ENCODE measurements around the gene OBSCN. TPM values are rescaled to one million over a fixed set of nuclear protein-coding genes. Genes with fewer than 3 reads are reported as not detected.

Gene OBSCN
- total RNA-seq, 2 experiments from 2014 or later = 13.7 to 14.9 TPM

- H3K4me3 Mint-ChIP-seq = no peak overlapping the region
- DNase-seq = no peak
- H3K4me1 Mint-ChIP-seq = no peaks in the 10 kb centered on the region
- no peaks in the 10 kb centered on the region for H3K9me3 Mint-ChIP-seq
- H3K27me3 Mint-ChIP-seq = no peaks in the 10 kb centered on the region
- no peak overlapping the region for H3K27ac Mint-ChIP-seq
- no peaks in the 10 kb centered on the region for H3K36me3 Mint-ChIP-seq
Observed at GRCh38 chr1:228336308-228337030, 128.6 kb downstream of the OBSCN start.

DNA sequence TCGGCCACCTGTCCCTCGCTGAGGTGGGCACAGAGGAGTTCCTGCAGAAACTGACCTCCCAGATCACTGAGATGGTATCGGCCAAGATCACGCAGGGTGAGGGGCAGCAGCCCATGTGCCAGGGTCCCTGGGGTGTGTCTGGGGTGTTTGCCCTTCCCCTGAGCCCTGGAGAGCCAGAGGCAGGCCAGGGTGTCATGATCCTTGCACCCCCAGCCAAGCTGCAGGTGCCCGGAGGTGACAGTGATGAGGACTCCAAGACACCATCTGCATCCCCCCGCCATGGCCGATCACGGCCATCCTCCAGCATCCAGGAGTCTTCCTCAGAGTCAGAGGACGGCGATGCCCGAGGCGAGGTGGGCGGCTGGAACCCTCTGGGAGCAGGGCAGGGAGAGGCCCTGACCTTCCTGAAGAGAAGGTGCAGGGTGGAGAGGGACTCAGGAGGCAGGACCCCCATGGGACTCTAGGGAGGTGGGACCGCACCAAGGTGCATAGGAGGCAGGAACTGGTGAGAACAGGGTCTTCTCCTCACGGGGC, 129.3 kb downstream of the OBSCN start:
- Mint-ChIP-seq H3K36me3 (no peaks in the 10 kb centered on the region), H3K27ac (no peak overlapping the region), H3K27me3 (no peaks in the 10 kb centered on the region), H3K4me1 (no peaks in the 10 kb centered on the region), H3K9me3 (no peaks in the 10 kb centered on the region), H3K4me3 (no peak overlapping the region)
- no peak for DNase-seq

- no peak for DNase-seq
- no peaks in the 10 kb centered on the region for H3K36me3 Mint-ChIP-seq
- no peaks in the 10 kb centered on the region for H3K27me3 Mint-ChIP-seq
- H3K4me3 Mint-ChIP-seq = no peak overlapping the region
- H3K27ac Mint-ChIP-seq = no peak overlapping the region
- H3K9me3 Mint-ChIP-seq = no peaks in the 10 kb centered on the region
- H3K4me1 Mint-ChIP-seq = no peaks in the 10 kb centered on the region
Observed at GRCh38 chr1:228337711-228338520, 130.1 kb downstream of the OBSCN start.

- H3K4me1 Mint-ChIP-seq = no peaks in the 10 kb centered on the region
- H3K27ac Mint-ChIP-seq = no peak overlapping the region
- H3K27me3 Mint-ChIP-seq = no peaks in the 10 kb centered on the region
- no peak for DNase-seq
- no peak overlapping the region for H3K4me3 Mint-ChIP-seq
- H3K36me3 Mint-ChIP-seq = peaks cover 6% of the 10 kb centered on the region
- H3K9me3 Mint-ChIP-seq = peaks cover 1% of the 10 kb centered on the region
Observed at GRCh38 chr1:228338521-228339051, 130.7 kb downstream of the OBSCN start.

DNA sequence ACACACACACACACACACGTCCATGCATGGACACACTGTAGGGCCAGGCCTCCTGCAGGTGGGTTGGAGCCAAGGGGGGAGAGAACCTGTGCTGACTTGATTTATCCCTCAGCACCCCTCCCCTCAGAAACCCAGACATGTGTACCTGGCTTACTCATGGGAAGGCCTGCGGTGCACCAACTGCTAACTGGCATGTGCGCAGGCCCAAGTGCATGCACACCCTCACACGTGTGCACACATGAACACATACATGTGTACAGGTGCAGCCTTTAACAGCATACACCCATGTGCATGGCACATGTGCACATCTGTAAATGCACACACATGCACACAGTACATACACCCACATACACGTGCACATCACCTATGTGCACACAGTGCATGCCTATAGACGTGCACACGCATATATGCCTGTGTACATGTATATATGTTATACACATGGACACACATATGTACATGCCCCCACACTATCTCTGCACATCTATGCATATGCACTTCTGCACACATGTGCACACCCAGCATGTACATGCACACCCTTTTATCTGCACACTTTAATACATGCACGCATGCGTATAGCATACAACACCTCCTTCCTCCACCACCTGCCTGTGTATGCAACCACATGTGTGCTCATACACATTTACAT, 131.3 kb downstream of the OBSCN start:
- H3K9me3 Mint-ChIP-seq = peaks cover 1% of the 10 kb centered on the region
- H3K27me3 Mint-ChIP-seq = no peaks in the 10 kb centered on the region
- no peaks in the 10 kb centered on the region for H3K4me1 Mint-ChIP-seq
- no peak overlapping the region for H3K27ac Mint-ChIP-seq
- H3K4me3 Mint-ChIP-seq = no peak overlapping the region
- DNase-seq = no peak
- peaks cover 12% of the 10 kb centered on the region for H3K36me3 Mint-ChIP-seq

DNA sequence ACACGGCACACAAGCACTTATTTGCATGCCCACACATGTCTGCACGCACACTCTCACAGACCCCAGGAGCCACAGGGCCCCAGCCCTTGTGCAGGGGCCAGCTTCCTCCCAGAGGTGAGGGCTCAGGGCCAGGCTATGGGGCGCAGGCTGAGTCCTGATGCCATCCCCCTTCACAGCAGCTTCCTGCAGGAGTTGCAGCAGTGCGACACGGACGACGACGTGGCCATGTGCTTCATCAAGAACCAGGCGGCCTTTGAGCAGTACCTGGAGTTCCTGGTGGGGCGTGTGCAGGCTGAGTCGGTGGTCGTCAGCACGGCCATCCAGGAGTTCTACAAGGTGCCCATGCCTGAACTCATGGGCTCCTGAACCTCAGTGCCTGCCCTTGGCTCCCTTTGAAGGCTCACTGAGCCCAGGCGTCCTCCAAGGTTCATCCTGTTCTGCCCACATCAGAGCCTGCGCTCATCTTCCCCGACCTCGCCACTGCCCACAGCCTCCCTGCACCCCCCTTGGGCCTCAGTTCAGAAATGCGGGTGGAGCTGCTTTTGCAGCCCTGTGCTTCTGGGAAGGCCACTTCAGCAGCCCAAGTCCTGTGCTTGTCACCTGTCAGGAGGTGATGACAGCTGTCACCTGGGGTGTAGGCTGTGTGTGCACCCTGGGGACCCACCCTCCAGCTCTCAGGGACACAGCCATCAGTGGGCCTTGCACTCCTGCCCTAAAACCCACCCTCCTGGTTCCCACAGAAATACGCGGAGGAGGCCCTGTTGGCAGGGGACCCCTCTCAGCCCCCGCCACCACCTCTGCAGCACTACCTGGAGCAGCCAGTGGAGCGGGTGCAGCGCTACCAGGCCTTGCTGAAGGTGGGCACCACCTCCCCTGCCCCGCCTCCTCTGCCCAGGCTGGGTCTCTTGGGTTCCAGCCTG, 132.2 kb downstream of the OBSCN start:
- no peaks in the 10 kb centered on the region for H3K27me3 Mint-ChIP-seq
- no peaks in the 10 kb centered on the region for H3K4me1 Mint-ChIP-seq

GRCh38 chr1:228340686-228341449, 133.0 kb downstream of the OBSCN start:
- H3K36me3 Mint-ChIP-seq = peaks cover 13% of the 10 kb centered on the region
- DNase-seq = no peak
- no peak overlapping the region for H3K27ac Mint-ChIP-seq
- H3K9me3 Mint-ChIP-seq = peaks cover 1% of the 10 kb centered on the region
- no peak overlapping the region for H3K4me3 Mint-ChIP-seq
- no peaks in the 10 kb centered on the region for H3K4me1 Mint-ChIP-seq
- H3K27me3 Mint-ChIP-seq = no peaks in the 10 kb centered on the region

More for the DNA sequence above, 132.2 kb downstream of the OBSCN start:
- H3K36me3 Mint-ChIP-seq = peaks cover 13% of the 10 kb centered on the region
- no peak overlapping the region for H3K27ac Mint-ChIP-seq
- no peak overlapping the region for H3K4me3 Mint-ChIP-seq
- peaks cover 1% of the 10 kb centered on the region for H3K9me3 Mint-ChIP-seq
- DNase-seq = no peak

DNA sequence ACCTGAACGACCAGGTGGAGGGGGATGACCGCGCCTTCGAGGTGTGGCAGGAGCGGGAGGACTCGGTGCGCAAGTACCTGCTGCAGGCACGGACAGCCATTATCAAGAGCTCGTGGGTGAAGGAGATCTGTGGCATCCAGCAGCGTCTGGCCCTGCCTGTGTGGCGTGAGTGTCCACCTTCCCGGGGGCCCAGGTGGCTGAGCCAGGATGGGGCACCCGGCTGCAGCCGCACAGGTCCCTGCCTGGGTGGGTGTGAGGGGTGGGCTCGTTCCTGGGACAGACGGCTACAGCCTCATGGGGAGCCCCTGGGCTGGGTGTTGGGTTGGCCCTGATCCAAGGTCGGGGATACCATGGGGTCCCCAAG, 133.6 kb downstream of the OBSCN start:
- H3K4me1 Mint-ChIP-seq = no peaks in the 10 kb centered on the region
- peaks cover 1% of the 10 kb centered on the region for H3K9me3 Mint-ChIP-seq
- no peak overlapping the region for H3K4me3 Mint-ChIP-seq
- no peaks in the 10 kb centered on the region for H3K27me3 Mint-ChIP-seq
- DNase-seq = no peak
- H3K27ac Mint-ChIP-seq = no peak overlapping the region
- peaks cover 13% of the 10 kb centered on the region for H3K36me3 Mint-ChIP-seq

GRCh38 chr1:228341814-228342626, 134.2 kb downstream of the OBSCN start:
- peaks cover 13% of the 10 kb centered on the region for H3K36me3 Mint-ChIP-seq
- H3K9me3 Mint-ChIP-seq = peaks cover 1% of the 10 kb centered on the region
- DNase-seq = no peak
- H3K27me3 Mint-ChIP-seq = no peaks in the 10 kb centered on the region
- no peak overlapping the region for H3K27ac Mint-ChIP-seq
- no peak overlapping the region for H3K4me3 Mint-ChIP-seq
- no peaks in the 10 kb centered on the region for H3K4me1 Mint-ChIP-seq

DNA sequence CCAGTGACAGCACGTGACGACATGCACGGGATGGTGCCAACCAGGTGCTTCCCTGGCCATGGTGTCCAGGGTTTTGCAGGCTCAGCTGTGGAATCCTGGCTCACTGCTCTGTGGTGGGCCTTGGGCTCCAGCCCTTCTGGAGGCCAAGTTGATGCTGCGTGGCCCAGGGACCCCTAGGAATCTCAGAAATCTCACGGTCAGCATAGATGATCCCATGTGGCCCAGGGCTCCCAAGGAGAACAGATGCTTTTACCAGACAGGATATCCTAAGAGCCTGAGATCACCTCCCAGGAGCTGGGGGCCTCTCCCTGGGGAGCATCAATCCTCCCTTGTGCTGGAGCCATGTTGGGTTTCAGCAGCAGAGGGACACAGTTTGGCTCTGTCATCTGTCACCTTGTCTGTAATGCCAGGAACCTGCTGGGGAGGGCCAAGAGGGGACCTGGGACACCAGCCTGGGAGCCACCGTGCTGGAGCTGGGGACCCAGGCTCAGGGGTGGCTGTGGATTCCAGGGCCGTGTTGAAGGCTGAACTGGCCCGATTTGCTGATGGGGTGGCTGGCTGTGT, 134.9 kb downstream of the OBSCN start:
- Mint-ChIP-seq H3K9me3 (peaks cover 1% of the 10 kb centered on the region), H3K4me3 (no peak overlapping the region), H3K4me1 (no peaks in the 10 kb centered on the region), H3K36me3 (peaks cover 13% of the 10 kb centered on the region), H3K27me3 (no peaks in the 10 kb centered on the region), H3K27ac (no peak overlapping the region)
- no peak for DNase-seq

DNA sequence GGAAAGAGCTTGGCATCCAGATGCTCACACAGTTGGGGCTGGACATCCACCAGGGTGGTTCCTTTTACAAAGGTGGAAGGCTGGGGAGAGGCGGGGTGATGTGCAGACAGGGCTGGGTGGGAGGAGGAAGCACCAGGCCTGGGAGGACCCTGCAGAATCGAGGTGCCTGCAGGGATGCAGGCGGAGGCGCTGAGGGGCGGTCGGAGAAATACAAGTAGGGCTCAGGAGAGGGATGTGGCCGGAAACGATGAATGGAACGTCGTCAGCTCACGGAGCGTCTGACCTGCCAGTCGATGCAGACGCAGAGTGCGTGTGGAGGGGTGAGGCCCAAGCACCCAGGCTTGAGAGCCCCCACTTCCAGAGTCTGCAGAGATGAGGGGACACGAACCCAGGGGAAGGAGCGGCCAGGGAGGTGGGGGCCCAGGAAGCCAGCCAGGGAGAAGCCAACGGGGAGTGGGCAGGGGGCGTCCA, 135.4 kb downstream of the OBSCN start:
- DNase-seq = no peak
- H3K36me3 Mint-ChIP-seq = peaks cover 13% of the 10 kb centered on the region
- no peaks in the 10 kb centered on the region for H3K27me3 Mint-ChIP-seq
- no peaks in the 10 kb centered on the region for H3K4me1 Mint-ChIP-seq
- no peak overlapping the region for H3K4me3 Mint-ChIP-seq
- H3K27ac Mint-ChIP-seq = no peak overlapping the region
- H3K9me3 Mint-ChIP-seq = peaks cover 1% of the 10 kb centered on the region

GRCh38 chr1:228344631-228345072, 136.8 kb downstream of the OBSCN start:
- Mint-ChIP-seq H3K27me3 (no peaks in the 10 kb centered on the region), H3K36me3 (peaks cover 13% of the 10 kb centered on the region), H3K27ac (no peak overlapping the region), H3K4me1 (no peaks in the 10 kb centered on the region), H3K9me3 (peaks cover 1% of the 10 kb centered on the region), H3K4me3 (no peak overlapping the region)
- DNase-seq = no peak

All from activated naive CD8-positive, alpha-beta T cell treated with anti-CD3 and anti-CD28 coated beads for 36 hours (primary cell).